GM23338 (cell line): ENCODE data around the gene CABYR. TPM values are rescaled to one million over a fixed set of nuclear protein-coding genes. Genes with fewer than 3 reads are reported as not detected.

Experiments used
- ATAC-seq: fragments of 200-7000 bp; cut with Tn5 transposase; 3 replicates; pipeline ENCODE4 v1.9.1; 2020
- DNase-seq: peaks from one replicate; pipeline ENCODE4 v3.0.0-alpha.2; 2015; ENCODE audit warnings: low spot score
- H2AFZ ChIP-seq: fragments of 200-600 bp; sonication (generic); 2 replicates; pipeline ENCODE4 v1.8.0; 2016; ENCODE audit warnings: antibody characterized with exemption, mild to moderate bottlenecking, moderate library complexity
- H3F3A ChIP-seq: fragments of 200-600 bp; sonication (generic); replicated peaks from 2 replicates; pipeline ENCODE4 v1.8.0; 2017; ENCODE audit warnings: antibody characterized with exemption, mixed run types, low read depth
- H3K27ac ChIP-seq: fragments of 200-600 bp; sonication (generic); 2 replicates; pipeline ENCODE4 v1.6.1; 2016; ENCODE audit warnings: low read depth
- H3K27me3 ChIP-seq: fragments of 200-600 bp; sonication (generic); 2 replicates; pipeline ENCODE4 v1.8.0; 2016; ENCODE audit warnings: mild to moderate bottlenecking, mixed run types, moderate library complexity; ENCODE audit not compliant: insufficient read depth
- H3K36me3 ChIP-seq: fragments of 200-600 bp; sonication (generic); 2 replicates; pipeline ENCODE4 v1.8.0; 2016; ENCODE audit warnings: mild to moderate bottlenecking; ENCODE audit not compliant: insufficient read depth
- H3K4me1 ChIP-seq: fragments of 200-600 bp; sonication (generic); 2 replicates; pipeline ENCODE4 v1.8.0; 2016; ENCODE audit warnings: mild to moderate bottlenecking, moderate library complexity; ENCODE audit not compliant: insufficient read depth
- H3K4me2 ChIP-seq: fragments of 200-600 bp; sonication (generic); 2 replicates; pipeline ENCODE4 v1.7.1; 2017; ENCODE audit warnings: mixed run types
- H3K4me3 ChIP-seq: fragments of 200-600 bp; sonication (generic); 2 replicates; pipeline ENCODE4 v1.6.1; 2016; ENCODE audit warnings: mixed run types
- H3K79me2 ChIP-seq: fragments of 200-600 bp; sonication (generic); replicated peaks from 2 replicates; pipeline ENCODE4 v1.8.0; 2017; ENCODE audit warnings: mild to moderate bottlenecking; ENCODE audit not compliant: insufficient read depth
- H3K9me2 ChIP-seq: fragments of 200-600 bp; sonication (generic); 2 replicates; pipeline ENCODE4 v1.8.0; 2017; ENCODE audit not compliant: insufficient read depth
- H4K20me1 ChIP-seq: fragments of 200-600 bp; sonication (generic); replicated peaks from 2 replicates; pipeline ENCODE4 v1.8.0; 2017; ENCODE audit warnings: mild to moderate bottlenecking; ENCODE audit not compliant: insufficient read depth
- H3K27ac Mint-ChIP-seq: 2 replicates; pipeline ENCODE4 v1.8.0; 2020; ENCODE audit warnings: inconsistent platforms, mild to moderate bottlenecking, moderate library complexity, mixed read lengths
- H3K27me3 Mint-ChIP-seq: 3 replicates; pipeline ENCODE4 v1.8.0; 2022; ENCODE audit warnings: low read depth, mild to moderate bottlenecking, moderate library complexity, mixed read lengths, inconsistent platforms; ENCODE audit not compliant: insufficient read depth, poor library complexity
- H3K36me3 Mint-ChIP-seq: 3 replicates; pipeline ENCODE4 v1.8.0; 2021; ENCODE audit warnings: low read depth, mild to moderate bottlenecking, inconsistent platforms, moderate library complexity, mixed read lengths
- H3K4me1 Mint-ChIP-seq: 3 replicates; pipeline ENCODE4 v1.8.0; 2020; ENCODE audit warnings: mild to moderate bottlenecking, inconsistent platforms, mixed read lengths
- H3K4me3 Mint-ChIP-seq: 3 replicates; pipeline ENCODE4 v1.8.0; 2021; ENCODE audit warnings: moderate library complexity, mild to moderate bottlenecking, inconsistent platforms, mixed read lengths
- H3K9me3 Mint-ChIP-seq: 3 replicates; pipeline ENCODE4 v1.8.0; 2020; ENCODE audit warnings: moderate library complexity, mild to moderate bottlenecking, inconsistent platforms, mixed read lengths
- CTCF ChIP-seq, 2 experiments: fragments of 200-600 bp in 1 of 2; sonication (generic) in 1 of 2; conservative IDR thresholded peaks; 2 replicates each; pipeline versions ENCODE4 v1.5.1 to v1.6.1; 2016 to 2017; ENCODE audit warnings: antibody characterized with exemption in 2 of 2, low read depth in 2 of 2, mild to moderate bottlenecking in 2 of 2, moderate library complexity in 1 of 2
- EZH2 ChIP-seq: fragments of 200-600 bp; sonication (generic); IDR thresholded peaks from one replicate; pipeline ENCODE4 v1.8.0; 2017; ENCODE audit warnings: antibody characterized with exemption, mild to moderate bottlenecking, low read depth; ENCODE audit not compliant: unreplicated experiment
- STAT1 ChIP-seq: IDR thresholded peaks from one replicate; pipeline ENCODE4 v1.6.1; 2016; ENCODE audit warnings: antibody characterized with exemption; ENCODE audit not compliant: unreplicated experiment
- ZNF462 ChIP-seq: fragments of 250-450 bp; sonication (Bioruptor Pico); IDR thresholded peaks from 2 replicates; pipeline ENCODE4 v1.5.0; 2020; ENCODE audit warnings: mild to moderate bottlenecking, moderate library complexity
- polyA plus RNA-seq: library from polyadenylated mRNA; unstranded; fragments of >200 nt; fragmentation: Nextera tagmentation; extraction: Ambion mirVana; gene quantifications from 2 replicates; pipeline ENCODE4 v1.2.1, GENCODE V29; 2016
- total RNA-seq: library from RNA; depleted of rRNA; stranded (reverse); fragments of >200 nt; shearing (Covaris generic); gene quantifications from 2 replicates; pipeline ENCODE4 v1.2.3, GENCODE V29; 2014

Gene CABYR
- total and polyA plus RNA-seq, 2 experiments from 2014 or later = 24.0 to 48.4 TPM

GRCh38 chr18:24089076-24089475, 49.8 kb upstream of the CABYR start (continued):
- no peak for TF ChIP-seq CTCF (conservative IDR thresholded peaks at IDR 0.05; ENCODE audit: low read depth in 2 of 2)

DNA sequence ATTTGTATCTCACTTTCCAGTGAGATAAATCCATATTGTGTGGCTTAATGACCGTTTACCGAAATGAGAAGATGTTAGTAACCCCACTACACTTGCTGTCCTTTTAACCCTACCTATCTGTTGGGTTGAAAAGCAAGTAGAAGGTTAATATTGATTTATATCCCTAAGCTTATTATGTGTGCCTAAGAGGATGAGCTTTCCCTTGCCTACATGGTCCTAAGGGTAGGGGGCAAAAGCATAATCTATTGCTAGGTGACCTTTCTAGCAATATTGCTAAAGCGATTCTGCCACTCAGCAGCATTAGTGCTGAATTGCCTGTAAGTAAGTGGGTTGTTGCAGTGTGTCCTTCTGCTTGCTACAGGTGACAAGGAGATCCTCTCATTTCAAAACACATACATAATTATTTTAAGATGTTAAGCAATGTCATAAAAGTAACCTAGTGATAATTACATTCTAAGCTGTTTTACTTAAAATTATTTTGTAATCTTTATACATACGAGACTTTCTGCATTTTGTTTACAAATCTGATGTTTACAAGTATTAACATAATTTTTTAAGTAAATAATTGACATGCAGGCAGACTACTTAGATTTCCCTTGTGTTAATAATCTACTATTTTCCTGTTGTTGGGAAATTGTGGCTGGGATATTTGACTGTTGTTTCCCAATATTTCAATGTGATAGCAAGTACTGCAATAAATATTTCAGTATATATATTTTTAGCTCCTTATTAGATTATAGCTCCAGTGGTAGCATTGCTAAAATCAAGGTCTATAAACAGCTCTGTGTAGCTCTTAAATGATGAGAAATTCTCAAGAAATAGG, 49.1 kb upstream of the CABYR start:
- ATAC-seq (no peak), DNase-seq (no peak)
- 0 out of 2 replicates have a peak, but pooled peaks cover 3% of the 10 kb centered on the region for H3K79me2 ChIP-seq
- no peaks in the 10 kb centered on the region for H3K9me2 ChIP-seq
- H3K27me3 ChIP-seq = no peaks in the 10 kb centered on the region
- no peaks in the 10 kb centered on the region; the same call in 1 of the 2 replicates for H4K20me1 ChIP-seq
- H2AFZ ChIP-seq = no peak overlapping the region
- H3K4me3 ChIP-seq = no peak overlapping the region
- H3K4me2 ChIP-seq = no peak overlapping the region
- peak overlapping the region; percentile 23; the same call in 1 of the 2 replicates for H3K27ac ChIP-seq
- Mint-ChIP-seq H3K36me3 (peaks cover 8% of the 10 kb centered on the region; the same call in 2 of the 3 replicates), H3K4me3 (no peak overlapping the region), H3K4me1 (no peaks in the 10 kb centered on the region; the same call in 2 of the 3 replicates), H3K27ac (no peak overlapping the region), H3K9me3 (no peaks in the 10 kb centered on the region), H3K27me3 (no peaks in the 10 kb centered on the region)
- H3F3A ChIP-seq = no peaks in the 10 kb centered on the region
- TF ChIP-seq EZH2 (no peak), CTCF (conservative IDR thresholded peaks at IDR 0.05; ENCODE audit: low read depth in 2 of 2) (no peak), STAT1 (no peak), ZNF462 (CRISPR knock-in tag) (no peak)
- no peaks in the 10 kb centered on the region for H3K4me1 ChIP-seq
- peaks cover 11% of the 10 kb centered on the region for H3K36me3 ChIP-seq
